COLO829 (cell line): ENCODE data around the gene ROBO2.

Experiments
- DNase-seq: peaks from one replicate; pipeline ENCODE4 v3.0.0; 2012; ENCODE audit warnings: low spot score

The ROBO2 gene

DNA sequence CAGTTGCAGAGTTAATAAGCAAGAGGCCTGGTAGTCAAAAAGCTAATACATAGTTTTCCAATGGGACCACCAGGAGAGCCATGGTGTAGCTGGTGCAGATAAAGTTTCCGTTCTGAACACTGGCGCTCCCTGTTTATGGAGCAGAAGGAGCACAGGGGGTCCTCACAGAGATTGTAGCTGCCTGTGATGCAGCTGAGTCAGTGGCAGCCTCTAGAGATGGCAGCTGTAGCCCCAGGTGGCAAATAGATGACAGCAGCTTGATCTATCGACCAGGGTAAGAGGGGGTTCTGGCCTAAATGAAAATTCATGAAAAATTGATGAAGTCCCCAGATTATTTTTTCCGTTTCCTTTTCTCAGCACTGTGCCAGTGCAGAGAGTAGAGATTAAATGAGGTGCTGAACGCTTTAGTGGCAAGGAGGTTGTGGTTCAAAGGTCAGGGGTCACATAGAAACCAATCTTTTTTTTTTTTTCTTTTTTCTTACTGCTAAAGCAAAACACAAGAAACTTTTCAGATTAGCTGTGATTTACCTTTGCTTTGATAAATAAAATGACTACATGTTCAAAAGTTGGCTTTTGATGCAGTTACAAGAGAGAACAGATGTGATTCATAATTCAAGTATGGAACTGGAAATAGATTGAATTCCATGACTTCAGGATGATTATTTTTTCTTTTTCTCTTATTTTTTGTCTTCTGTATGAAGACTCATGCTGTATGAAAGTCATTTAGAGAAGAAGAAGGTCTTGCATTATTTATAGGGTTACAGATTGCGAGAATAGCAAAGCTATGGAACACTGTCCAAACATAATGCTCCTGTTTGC, 63.3 kb downstream of the ROBO2 start:
- DNase-seq = no peak

DNA sequence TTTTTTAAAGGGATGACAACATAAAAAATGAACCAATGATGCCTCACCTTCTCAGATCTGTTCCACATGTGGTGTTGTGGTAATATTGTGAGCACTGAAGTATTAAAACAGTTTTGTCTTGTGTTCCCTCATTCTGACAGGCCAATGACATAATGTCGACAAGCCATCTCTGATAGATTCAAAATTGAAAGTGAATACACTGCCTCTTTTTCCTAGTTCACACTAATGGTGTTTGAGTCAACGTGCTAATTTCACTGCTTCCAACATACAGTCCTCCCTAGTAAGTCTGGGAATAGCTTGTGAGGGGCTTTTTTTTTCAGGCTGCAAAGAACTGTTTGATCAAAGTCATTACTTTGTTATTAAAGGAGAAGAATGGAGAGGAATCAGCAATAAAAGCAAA, 82.8 kb downstream of the ROBO2 start:
- no peak for DNase-seq

DNA sequence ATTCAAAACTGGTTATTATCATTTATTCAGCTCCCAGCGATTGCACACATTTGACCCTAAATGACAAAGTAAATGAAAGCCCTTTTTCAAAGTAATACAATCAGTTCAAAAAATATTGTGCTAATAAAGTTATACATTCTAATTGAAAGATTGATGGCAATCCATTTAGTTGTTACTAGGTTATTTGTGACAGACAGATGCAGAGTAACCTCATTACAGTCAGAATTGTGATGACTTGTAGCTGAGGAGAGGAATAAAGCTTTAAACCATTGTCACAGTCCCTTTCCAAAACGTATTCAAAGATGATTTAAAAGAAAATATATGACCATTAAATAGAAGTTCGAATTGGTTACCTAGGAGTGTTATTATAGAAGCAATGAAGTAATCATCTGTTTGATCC, 86.1 kb downstream of the ROBO2 start:
- DNase-seq = no peak

DNA sequence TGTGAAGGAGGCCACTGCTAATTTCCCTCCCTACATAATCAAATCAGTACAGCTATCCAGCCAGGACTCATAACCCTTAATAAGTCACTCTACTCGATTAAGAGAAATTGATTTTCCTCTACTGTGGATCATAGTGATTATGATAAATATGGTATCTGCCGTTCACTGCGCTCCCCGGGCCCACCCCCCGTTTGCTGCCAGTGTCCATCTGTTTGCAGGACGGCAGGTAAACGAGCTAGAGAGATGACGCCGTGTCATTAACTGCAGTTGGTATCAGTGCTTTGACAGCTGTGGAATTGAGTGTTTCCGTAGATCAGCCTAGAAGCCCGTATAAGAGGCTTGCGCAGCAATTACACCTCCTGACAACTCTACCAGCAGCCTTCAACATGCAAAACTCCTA, 94.9 kb downstream of the ROBO2 start:
- no peak for DNase-seq

DNA sequence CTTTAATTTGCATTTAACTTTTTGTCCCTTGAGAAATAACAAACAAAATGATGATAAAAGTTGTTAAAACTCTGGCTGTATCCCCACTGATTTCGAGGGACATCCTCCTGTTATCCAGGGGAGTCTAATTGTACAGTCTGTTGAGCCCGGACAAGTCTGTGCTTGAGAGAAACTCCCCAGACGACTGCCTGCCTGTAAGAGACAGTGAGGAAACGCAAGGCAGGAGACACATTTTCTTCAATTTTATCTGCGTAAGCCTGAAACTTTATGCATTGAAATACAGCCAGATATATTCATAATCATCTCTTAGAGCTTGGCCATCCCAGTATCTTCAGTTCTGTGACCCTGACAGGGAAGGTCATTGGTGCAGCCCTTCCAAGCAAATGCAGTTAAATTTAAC, 97.7 kb downstream of the ROBO2 start:
- no peak for DNase-seq

DNA sequence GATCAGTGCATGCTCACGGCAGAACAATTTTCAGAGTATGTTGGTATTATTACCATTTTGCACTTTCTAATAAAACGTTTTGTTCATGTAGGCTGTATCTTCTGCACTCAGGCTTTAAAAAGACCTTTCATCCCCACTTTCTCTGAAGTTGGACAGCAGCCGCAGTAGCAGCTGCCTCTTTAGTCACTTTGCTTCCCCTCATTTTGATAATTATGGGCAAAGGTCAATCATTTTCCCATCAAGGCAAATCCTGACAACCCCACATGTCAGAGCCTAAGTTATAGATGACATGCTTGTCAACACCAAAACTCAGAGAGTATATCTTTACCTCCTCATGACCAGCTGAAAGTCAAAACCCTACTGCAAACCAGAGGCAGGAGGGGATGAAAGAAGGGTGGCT, 99.7 kb downstream of the ROBO2 start:
- DNase-seq = no peak

DNA sequence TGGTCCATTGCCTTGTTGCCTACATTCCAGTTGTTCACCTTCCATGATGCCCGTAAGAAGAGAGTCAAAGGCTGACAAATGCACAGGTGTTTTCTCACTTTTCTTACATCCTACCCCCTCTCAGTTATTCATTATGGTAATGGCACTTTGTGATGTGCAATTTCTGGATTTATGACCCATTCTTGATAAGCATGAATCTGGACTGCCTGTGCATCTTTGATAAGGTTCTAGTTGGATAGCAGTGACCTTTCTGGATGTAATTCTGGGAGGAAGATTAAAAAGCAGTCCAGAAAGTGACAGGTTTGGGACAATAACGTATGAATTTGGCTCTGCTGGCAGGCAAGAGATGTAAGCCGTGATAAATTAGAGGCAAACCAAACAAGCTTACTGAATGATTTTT, 101.5 kb downstream of the ROBO2 start:
- no peak for DNase-seq

DNA sequence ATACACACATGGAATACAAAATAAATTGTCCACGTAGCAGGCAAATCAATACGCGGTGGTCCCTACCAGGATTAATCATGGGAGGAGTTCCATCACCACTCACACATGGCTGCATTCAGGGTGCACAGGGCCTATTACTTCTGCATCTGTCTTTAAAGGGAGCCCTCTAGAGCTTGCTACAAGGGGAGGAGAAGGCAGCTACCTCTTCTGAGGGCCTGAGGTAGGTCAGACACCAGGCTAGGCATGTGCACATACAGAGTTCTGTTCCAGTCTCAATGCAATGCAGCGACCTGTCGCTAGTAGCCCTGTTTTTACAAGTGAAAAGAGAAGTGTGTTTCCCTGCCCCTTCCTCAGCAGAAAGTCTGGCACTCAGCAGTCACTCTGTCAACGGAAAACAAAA, 102.7 kb downstream of the ROBO2 start:
- DNase-seq = no peak

DNA sequence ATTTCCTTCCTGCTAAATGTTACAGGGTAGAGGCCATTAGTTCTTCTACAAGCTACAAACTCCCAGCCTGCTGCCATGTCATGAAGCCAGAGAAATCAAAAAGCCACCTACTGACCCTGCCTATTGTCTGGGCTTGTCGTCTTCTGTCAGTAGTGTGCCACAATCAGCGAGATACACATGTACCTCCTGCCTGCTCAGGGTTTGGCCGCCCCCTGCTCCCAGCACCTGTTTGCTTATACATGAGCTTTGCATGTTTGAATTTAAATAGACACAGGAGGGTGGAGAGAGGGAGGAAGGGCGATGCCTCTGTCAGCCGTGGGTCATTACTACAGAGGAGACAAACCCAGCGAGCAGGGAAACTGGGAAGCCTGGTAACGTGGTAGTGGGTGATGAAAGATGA, 106.1 kb downstream of the ROBO2 start:
- DNase-seq = no peak

DNA sequence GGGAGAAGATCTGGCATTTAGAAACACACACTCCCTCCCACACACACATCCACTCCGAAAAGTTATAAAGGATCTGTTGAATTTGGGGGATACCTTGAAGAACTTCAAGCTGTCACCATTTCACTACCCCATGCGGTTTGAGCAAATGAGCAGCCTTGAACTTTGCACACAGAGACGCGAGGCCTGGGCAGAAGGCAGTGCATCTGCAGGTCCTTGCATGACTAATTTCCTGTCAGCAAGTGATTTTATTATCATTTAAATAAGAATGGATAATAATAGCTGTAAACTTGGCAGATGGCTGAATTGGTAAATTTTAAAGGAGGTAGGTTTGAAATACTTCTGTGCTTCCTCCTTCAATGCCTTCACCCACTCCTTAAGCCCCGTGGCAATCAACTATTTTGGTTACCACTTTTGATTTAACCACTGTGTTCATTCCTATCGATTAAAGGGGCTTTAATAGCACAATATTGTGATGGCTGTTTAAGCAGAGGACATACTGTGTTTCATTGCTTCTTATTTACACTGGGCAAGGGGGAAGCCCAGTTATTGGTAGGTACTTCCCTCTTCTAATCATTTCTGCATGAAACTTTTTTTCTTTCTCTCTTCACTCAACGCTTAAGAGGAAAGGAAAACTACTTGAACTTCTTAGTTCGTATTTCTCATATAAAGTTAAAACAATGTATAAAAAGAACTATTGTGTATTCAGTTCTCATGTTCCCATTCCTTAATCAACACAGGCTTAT, 108.1 kb downstream of the ROBO2 start:
- no peak for DNase-seq

DNA sequence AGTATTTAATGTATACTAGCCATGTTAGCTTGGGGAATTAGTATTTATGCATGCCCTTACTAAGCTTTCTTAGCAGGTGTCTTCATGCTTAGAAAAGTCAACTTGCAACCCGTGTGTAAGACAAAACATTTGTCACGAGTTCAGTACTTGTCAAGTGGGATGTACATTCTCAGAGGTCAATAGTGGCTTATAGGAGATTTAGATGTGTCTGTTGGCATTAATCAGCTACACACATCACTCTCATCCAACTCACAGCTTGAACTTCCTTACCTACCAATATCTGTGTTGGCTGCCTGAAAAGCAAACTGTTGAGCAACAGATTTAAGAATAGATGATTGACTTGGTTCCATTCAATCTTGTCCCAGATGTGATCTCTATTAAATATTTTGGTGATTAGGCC, 109.5 kb downstream of the ROBO2 start:
- DNase-seq = no peak

DNA sequence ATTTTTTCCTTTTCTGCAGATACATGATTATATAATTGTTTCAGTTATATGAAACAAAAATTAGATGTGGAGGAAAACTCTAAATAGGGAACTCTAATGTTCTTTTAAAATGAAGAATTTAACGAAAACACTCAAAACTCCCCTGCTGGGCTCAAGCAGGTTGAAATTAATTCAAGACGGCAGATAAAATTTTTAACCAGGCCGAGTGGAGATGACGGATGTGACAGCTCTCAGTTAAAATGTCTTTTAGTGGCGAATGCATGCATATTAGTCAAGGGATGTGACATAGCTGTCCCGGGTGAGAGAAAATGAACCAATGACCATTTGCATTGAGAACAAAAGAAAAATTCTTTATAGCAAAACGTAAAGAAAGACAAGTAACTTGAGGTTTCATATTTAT, 110.1 kb downstream of the ROBO2 start:
- no peak for DNase-seq

DNA sequence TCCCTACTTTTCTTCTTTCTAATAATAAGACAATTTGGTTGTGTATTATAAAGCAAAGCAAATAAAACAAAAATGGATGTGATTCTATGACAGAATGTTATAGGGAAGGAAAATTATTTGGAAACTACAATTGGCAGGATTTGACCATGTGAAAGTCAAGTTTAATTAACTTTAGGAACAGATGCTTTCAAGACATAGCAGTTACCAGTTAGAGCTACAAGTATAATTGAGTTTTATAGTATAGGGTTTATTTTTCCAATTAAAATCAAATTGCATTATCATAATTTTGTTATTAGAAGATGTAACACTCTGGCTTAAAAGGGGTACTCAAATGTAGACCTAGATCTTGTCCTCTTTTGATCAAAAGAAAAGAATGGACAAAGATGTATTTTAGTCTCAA, 110.9 kb downstream of the ROBO2 start:
- DNase-seq = no peak

DNA sequence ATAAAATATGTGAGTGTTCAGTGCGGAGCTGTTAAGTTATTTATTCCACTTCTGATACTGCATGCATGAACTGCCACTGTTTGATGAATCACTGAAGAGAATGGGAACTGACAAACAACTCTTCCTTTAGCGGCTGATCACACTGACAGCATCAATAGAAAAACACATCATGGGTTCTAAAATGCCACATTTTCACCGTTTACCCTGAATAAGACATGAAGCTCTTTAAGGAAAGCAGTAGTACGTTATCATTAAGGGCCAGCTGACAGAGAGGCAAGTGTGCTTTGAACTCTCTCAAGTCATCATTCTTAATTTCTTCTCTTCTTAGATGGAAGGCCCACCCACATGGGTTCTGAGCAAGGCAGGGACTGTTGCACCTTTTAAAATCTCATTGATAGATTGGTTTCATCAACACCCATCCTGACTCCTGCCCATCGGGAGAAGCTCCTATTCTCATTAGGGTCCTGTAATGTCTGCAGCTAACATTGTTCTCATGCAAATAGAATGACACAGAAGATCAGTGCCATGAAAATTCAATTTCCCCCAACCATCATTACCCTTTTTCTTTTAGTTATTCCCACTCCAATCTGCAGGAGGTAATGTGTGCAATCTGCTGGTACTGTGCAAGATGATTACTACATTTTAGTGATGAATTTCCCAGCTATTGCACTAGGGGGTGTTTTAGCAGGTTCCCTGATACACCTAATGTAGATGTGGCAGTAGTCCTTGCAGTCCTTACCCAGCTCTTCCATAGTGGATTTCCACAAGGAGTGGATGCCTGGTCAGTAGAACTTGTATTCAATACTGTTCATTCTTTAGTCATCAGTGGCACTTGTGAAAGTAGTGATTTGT, 119.1 kb downstream of the ROBO2 start:
- no peak for DNase-seq

DNA sequence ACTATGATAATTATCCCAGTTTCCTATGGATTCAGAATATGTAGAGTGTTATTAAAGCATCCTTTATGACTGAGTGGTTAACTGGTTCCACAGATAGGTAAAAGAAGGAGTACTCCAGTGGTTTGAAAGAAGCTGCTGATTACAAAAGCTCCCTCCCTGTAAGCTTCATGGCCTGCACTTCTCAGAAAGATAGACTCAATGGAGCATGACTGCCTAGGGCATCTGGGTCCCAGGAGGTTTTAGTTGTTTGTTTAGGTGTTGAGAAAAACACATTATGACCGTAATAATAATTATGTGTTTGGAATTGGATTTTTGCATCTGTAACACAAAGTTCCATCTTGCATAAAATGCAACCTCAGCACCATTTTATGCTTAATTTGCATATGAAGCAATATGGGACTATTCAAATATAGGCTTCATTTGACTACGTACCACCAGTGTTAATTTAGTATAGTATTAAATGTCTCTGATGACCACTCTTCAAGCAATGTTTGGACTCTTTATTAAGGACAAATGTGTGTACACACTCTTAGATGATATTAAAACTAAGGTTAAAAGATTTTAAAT, 121.1 kb downstream of the ROBO2 start:
- DNase-seq = no peak

DNA sequence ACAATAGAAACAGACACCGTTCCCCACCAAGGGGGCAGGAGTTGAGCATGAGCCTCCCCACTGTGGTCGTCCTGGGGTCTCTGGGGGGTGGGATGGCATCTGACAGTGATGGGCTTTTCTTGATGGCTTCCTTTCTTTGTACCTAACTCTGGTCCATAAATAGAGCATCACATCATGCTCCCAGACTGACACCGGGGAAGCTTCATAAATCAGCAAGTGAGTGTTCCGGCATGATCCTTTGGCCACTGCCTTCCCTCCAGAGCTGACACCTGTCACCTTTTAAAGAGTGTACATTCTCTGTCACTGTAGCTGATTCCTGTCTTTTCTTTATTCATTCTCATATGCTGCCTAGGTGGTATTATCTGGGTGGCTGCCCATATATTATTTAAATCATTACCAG, 129.9 kb downstream of the ROBO2 start:
- DNase-seq = no peak

DNA sequence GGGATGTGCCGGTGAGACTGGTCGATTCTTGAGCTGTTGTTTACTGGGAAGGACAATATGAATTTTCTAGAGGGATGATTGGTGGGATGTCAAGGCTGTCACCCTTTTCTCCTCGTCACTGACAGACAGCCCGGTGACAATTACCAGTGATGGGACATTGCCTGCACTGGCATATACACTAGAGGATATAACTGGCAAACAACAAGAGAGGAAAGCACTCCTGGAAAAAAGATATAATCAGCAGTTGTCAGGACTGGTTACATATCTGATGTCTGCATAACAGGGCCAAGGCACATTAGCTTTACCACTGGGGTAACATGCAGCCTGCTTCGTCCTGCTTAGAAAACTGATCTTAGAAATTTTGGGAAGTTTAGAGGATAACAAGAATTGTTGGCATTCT, 131.1 kb downstream of the ROBO2 start:
- DNase-seq = no peak

DNA sequence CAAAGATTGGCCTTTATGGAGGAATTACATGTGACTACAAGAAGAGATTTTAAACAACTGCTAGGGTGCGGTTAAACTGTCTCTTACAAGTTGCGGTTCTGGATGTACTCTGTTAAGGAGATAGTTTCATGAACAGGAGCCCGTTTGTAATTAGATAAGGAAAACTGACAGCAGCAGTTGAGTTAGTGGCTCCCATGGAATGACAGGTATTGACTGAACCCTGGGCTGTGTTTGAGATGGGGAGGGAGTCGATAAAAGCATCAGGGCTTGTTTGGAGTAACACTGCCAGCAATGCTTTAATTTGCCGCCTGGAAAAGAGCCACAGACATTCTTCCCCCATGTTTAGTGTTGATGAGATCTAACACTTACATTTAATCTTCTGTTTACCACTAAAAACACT, 139.9 kb downstream of the ROBO2 start:
- DNase-seq = no peak

DNA sequence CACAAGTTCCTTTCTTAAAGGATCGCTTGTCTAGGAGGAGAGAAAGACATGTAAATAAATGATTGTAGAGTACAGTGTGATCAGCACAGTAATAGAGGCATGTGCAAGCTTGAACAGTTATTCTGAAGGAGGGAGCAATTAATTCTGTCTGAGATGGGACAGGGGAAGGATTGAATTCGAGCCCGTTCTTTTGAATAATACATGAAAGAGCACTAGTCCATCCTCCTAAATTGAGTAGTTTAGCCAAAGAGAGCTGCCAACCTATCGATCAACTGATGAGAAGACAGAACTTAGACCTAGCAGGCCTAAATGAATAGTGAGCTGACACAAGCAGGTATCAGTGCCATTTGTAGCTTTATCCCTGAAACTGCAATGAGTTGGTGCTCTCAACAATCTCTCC, 142.4 kb downstream of the ROBO2 start:
- no peak for DNase-seq

DNA sequence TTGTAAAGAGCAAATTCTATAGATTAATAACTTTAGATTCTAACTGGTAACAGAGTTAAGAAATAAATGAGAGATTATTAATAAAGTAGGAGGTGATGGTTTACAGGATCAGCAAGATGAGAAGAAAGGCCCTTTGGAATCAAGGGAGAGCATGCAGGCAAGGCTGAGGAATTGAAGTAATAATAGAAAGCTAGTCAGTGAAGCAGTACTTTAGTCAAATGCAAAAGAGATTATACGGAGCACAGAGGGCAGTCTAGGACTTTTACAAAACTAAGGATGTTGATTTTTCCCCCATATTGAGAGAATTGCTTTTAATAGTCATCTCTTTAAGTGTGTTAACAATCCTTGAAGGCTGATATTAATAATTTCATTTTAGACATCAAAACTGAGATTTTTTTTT, 146.4 kb downstream of the ROBO2 start:
- DNase-seq = no peak

DNA sequence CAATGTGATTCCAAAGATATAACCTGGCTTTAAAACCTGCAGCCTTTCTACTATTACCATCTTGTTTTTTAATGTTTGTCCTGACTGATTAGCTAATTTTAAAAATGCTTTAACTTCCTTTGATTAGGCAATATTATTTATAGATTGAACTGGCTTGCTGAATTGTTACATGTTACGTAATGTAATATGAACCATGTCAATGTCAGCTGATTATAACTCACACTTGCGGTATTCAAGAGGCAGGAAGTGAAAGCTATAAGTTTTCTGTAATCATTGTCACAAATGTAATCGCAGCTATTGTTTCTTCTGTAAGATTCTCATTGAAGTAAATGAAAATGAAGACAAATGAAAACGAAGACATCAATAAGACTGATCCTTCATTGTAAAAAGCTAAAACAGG, 146.8 kb downstream of the ROBO2 start:
- peak; percentile 14 for DNase-seq

DNA sequence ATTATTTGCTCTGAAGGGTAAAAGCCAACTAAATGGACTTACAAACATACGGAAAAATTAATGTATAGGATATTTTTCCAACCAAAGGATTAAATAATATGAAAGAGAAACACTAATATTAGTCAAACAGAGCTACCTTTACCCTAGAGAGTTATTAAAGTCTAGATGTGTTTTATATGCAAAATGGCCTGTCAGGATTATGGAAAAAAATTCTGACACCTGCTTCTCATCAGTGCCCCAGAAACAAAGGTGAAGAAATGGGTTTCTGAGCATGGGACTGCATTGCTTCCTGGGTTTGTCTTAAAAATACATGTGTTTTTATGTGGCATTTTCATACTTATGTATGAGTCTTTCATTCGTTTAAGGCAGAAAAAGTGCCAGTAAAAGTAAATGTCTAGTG, 148.3 kb downstream of the ROBO2 start:
- no peak for DNase-seq

DNA sequence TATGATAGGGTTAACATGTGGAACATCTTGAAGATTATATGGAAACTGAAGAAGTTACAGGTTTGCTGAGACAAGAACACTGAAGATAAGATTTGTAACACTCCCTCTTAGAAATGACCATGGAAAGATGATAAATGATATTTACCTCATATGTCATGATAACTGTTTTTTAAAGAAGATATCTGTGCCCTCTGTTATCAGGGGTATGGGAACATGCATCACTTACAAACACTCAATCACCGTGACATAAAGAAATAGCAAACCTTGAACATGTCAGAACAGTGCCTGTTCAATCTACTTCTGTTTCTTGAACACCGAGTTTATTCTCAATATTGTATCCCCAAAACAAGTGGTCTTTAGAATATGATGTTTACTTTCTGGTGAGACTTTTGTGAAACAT, 149.4 kb downstream of the ROBO2 start:
- no peak for DNase-seq
